Chondrocyte (in vitro differentiated cells): Measurements from ENCODE around the gene TCERG1L. TPM values are rescaled to one million over a fixed set of nuclear protein-coding genes. Genes with fewer than 3 reads are reported as not detected.

Source experiments
- DNase-seq: peaks from one replicate; pipeline ENCODE4 v3.0.0; 2021; ENCODE audit warnings: mixed read lengths, low spot score
- H3K27ac Mint-ChIP-seq: one replicate; pipeline ENCODE4 v1.8.0; 2021; ENCODE audit warnings: mild to moderate bottlenecking, moderate library complexity, mixed read lengths; ENCODE audit not compliant: unreplicated experiment
- H3K27me3 Mint-ChIP-seq: 2 replicates; pipeline ENCODE4 v1.8.0; 2021; ENCODE audit warnings: low read depth, mixed read lengths
- H3K36me3 Mint-ChIP-seq: 2 replicates; pipeline ENCODE4 v1.8.0; 2021; ENCODE audit warnings: low read depth, mixed read lengths
- H3K4me1 Mint-ChIP-seq: 2 replicates; pipeline ENCODE4 v1.8.0; 2021; ENCODE audit warnings: low read depth, mild to moderate bottlenecking, mixed read lengths
- H3K4me3 Mint-ChIP-seq: one replicate; pipeline ENCODE4 v1.8.0; 2021; ENCODE audit warnings: mild to moderate bottlenecking, moderate library complexity, mixed read lengths; ENCODE audit not compliant: unreplicated experiment
- H3K9me3 Mint-ChIP-seq: 2 replicates; pipeline ENCODE4 v1.8.0; 2021; ENCODE audit warnings: low read depth, mixed read lengths
- total RNA-seq: library from RNA; stranded (reverse); gene quantifications from 3 replicates; pipeline ENCODE4 v1.2.1, GENCODE V29; 2021
- TF ChIP-seq, protein P1 (sequence below): fragments of 200-600 bp; sonication (generic); IDR thresholded peaks from 2 replicates; pipeline ENCODE4 v1.5.0; 2021; ENCODE audit warnings: antibody characterized with exemption, mild to moderate bottlenecking, moderate library complexity

Gene TCERG1L
- total RNA-seq, 1 donor from 2014 or later = not detected

DNA sequence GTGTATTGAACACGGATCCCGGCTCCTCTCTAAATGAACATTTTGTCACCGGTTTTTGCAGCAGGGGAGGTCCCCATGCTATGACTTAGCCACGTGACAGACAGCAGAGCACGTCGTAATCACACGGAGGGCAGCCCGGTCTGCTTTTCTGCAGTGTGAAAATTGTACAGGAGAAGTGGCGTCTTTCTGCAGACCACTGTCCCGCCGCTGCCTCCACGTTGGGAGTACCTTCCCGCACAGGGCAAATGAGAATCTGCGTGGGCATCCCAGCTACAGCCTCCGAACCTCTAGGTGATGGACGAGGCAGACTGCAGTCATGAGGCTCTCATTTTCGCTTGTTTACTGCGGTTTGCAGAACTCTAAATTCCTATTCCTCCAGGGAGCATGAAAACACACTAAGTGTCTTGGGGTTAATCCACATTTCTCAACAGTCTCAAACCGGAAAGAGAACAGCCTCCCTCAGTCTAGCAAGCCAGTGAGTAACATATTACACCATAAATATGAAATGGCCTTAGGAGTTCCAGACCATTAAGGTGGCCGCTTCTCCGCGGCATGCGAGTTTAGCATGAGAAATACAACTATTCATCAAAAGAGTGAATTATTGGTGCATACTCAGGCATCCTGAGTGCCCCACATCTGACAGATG, 89.8 kb downstream of the TCERG1L start:
- DNase-seq = no peak
- TF ChIP-seq, protein P1, sequence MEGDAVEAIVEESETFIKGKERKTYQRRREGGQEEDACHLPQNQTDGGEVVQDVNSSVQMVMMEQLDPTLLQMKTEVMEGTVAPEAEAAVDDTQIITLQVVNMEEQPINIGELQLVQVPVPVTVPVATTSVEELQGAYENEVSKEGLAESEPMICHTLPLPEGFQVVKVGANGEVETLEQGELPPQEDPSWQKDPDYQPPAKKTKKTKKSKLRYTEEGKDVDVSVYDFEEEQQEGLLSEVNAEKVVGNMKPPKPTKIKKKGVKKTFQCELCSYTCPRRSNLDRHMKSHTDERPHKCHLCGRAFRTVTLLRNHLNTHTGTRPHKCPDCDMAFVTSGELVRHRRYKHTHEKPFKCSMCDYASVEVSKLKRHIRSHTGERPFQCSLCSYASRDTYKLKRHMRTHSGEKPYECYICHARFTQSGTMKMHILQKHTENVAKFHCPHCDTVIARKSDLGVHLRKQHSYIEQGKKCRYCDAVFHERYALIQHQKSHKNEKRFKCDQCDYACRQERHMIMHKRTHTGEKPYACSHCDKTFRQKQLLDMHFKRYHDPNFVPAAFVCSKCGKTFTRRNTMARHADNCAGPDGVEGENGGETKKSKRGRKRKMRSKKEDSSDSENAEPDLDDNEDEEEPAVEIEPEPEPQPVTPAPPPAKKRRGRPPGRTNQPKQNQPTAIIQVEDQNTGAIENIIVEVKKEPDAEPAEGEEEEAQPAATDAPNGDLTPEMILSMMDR = no peak
- Mint-ChIP-seq H3K36me3 (no peaks in the 10 kb centered on the region), H3K9me3 (peaks cover 27% of the 10 kb centered on the region), H3K27me3 (no peaks in the 10 kb centered on the region), H3K27ac (no peak overlapping the region), H3K4me3 (no peak overlapping the region), H3K4me1 (no peaks in the 10 kb centered on the region)

DNA sequence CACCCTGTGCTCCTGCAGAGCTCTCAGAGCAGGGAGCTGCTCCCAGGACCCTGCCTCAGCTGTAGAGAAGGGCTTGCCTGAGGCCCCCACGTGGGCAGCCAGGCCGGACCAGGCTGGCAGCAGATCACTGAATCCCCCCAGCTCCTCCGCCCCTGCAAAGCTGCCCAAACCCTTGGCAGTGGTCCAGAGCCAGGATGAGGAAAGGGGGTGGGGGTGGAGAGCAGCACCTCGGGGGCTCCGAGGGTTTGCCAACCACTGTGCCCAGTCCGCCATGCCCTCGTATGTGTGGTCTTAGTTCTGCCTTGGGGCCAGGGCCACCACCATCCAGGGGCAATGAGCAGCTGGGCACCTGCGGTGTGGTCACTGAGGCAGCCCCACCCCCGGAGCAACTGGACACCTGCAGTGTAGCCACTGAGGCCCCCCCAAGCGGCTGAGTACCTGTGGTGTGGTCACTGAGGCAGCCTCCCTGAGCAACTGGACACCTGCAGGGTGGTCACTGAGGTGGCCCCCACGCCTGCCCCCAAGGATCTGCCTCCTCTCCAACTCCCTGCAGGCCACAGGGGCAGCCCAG, 90.8 kb downstream of the TCERG1L start:
- Mint-ChIP-seq H3K36me3 (no peaks in the 10 kb centered on the region), H3K4me3 (no peak overlapping the region), H3K27ac (no peak overlapping the region), H3K4me1 (no peaks in the 10 kb centered on the region), H3K27me3 (no peaks in the 10 kb centered on the region), H3K9me3 (peaks cover 26% of the 10 kb centered on the region)
- TF ChIP-seq, protein P1 = no peak
- DNase-seq = no peak

DNA sequence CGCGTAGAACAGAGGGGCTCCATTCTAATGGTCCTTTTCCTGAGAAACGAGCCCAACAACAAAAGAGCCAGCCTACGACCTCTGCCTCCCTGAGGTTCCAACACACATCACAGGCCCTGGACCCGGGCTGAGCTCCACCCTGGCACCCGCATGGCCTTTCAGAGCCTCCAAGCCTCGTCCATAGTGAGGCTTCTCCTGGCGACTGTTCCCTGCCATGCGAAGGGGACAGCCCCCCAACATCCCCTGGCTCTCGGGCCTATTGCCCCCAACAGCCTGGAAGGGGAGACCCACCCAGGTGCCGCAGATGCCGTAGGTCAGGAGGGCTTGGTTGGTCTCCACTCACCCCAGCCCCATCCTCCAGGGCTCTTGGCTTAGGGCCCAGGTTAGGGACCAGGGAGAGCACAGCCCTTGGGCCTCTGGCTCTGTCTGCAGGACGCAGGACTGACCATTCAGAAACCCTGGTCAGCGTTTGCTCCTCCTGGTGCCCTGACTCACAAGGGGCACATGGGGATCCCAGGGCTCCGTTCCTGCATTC, 91.5 kb downstream of the TCERG1L start:
- H3K36me3 Mint-ChIP-seq = no peaks in the 10 kb centered on the region
- H3K4me3 Mint-ChIP-seq = no peak overlapping the region
- H3K9me3 Mint-ChIP-seq = peaks cover 26% of the 10 kb centered on the region
- DNase-seq = no peak
- no peaks in the 10 kb centered on the region for H3K4me1 Mint-ChIP-seq
- TF ChIP-seq, protein P1 = no peak
- H3K27ac Mint-ChIP-seq = no peak overlapping the region
- no peaks in the 10 kb centered on the region for H3K27me3 Mint-ChIP-seq

DNA sequence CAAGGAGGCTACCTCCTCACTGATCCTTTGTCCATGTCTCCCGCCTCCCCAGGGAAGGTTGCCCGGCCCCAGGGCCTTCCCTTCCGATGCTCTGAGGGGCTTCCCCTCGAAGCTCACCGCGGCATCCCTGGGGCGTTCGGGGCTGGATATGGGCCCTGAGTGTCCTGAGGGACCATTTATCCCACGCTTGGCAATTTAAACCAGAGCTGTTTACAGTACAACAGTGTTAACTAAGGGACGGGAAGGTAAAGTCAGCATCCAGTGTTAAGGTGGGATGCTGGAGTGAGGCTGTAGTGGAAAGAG, 92.0 kb downstream of the TCERG1L start:
- TF ChIP-seq, protein P1 = no peak
- Mint-ChIP-seq H3K27me3 (no peaks in the 10 kb centered on the region), H3K4me3 (no peak overlapping the region), H3K36me3 (no peaks in the 10 kb centered on the region), H3K4me1 (no peaks in the 10 kb centered on the region), H3K9me3 (peaks cover 21% of the 10 kb centered on the region), H3K27ac (no peak overlapping the region)
- no peak for DNase-seq

DNA sequence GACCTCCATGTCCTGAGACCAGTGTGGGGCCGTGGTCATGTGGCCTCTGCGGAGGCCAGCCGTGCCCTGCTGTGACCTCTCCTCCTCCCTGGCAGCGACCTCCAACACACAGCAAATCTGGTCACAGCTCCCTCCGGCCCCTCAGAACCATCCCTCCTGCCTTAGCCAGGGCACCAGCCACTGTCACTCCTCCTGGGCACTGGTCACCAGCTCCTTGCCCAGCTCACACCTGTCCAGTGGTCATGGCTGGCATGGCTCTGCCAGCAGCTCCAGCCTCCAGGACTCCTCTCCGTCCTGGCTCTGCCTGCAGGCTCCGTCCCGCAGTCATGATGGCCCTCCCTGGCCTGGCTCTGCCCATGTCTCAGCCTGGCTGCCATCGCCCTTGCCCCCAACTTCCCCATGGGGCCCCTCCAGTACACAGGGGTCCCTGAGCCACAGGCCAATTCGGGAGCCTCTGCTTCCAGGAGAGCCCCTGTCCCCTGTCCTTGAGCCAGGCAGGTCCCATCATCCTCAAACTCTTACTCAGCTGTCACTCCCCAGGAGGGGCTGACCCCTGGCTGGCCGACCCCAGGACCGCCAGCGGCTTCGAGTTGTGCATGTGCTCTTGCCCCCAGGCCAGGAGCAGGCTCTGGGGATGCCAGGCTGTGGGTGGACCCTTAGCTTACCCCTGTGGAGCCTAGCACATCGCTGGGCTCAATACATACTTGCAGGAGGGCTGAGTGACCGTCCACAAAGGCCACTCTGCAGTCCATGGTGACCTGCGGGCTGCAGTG, 92.5 kb downstream of the TCERG1L start:
- Mint-ChIP-seq H3K36me3 (no peaks in the 10 kb centered on the region), H3K9me3 (peaks cover 18% of the 10 kb centered on the region), H3K4me1 (no peaks in the 10 kb centered on the region), H3K27ac (no peak overlapping the region), H3K27me3 (no peaks in the 10 kb centered on the region), H3K4me3 (no peak overlapping the region)
- TF ChIP-seq, protein P1 = no peak
- DNase-seq = no peak
